GM13977 (cell line): ENCODE results near the gene SSX2IP.

ENCODE experiments used
- DNase-seq: peaks from one replicate; pipeline ENCODE4 v3.0.0; 2012; ENCODE audit warnings: low spot score
- in situ Hi-C: fragments of 300-500 bp; cut with MboI; formaldehyde crosslinking; loops from one replicate; pipeline ENCODE4 v1.12.0; 2022; ENCODE audit warnings: low sequenced_read_pairs, low pct_unique_long_range_greater_than_20kb, mixed read lengths, inconsistent platforms; ENCODE audit not compliant: unreplicated experiment
- TF ChIP-seq, protein P1 (sequence below): IDR thresholded peaks from 2 replicates; pipeline ENCODE4 v1.5.1; 2012; ENCODE audit warnings: mild to moderate bottlenecking, control low read depth; ENCODE audit not compliant: insufficient read depth; ENCODE audit errors: extremely low read depth, missing control alignments

The SSX2IP gene

DNA sequence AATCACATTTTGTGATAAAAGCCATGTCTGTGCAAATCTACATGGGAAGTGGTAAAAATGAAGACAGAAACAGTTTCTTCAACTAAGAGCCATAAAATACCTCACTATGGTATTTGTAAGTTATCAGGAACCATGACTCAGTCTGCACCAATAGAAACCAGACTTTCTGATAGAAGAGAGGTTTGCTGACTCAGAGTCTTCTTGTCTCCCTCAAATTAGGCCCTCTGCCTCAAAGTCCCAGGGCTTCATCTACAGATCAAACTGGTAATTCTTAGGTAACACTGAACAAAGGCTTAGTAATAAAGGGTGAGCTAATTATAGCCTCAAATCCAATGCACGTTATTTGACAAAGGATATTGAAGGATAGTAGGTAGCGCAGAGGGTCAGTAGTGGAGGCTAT is 30.9 kb upstream of the SSX2IP start:
- in situ Hi-C loops, result no loop called here
- TF ChIP-seq, protein P1, sequence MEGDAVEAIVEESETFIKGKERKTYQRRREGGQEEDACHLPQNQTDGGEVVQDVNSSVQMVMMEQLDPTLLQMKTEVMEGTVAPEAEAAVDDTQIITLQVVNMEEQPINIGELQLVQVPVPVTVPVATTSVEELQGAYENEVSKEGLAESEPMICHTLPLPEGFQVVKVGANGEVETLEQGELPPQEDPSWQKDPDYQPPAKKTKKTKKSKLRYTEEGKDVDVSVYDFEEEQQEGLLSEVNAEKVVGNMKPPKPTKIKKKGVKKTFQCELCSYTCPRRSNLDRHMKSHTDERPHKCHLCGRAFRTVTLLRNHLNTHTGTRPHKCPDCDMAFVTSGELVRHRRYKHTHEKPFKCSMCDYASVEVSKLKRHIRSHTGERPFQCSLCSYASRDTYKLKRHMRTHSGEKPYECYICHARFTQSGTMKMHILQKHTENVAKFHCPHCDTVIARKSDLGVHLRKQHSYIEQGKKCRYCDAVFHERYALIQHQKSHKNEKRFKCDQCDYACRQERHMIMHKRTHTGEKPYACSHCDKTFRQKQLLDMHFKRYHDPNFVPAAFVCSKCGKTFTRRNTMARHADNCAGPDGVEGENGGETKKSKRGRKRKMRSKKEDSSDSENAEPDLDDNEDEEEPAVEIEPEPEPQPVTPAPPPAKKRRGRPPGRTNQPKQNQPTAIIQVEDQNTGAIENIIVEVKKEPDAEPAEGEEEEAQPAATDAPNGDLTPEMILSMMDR, result no peak
- no peak for DNase-seq

DNA sequence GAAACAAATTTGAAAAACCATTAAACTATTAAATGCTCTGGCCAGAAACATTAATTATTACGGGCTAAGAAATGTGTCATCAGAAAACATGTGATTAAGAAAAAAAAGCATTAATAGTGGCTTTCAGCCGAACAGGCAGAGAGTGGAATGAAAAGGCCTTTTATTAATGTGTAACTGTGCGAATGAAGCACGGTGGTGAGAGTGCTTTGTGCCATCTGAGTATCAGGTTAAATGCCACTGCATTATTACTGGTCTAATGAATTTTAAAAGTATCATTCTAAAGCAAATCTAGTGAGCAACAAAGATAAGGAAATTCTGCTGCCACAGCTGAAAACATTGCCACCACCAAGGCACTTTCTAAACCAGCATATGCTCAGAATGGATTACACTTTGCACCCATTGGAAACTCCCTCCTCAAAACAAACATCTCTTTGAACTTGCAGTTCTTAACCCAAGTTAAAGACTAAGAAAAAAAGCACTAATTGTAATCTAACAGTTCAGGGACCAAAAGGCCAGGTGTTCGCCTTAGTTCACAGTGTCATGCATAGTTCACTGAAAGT is 30.0 kb upstream of the SSX2IP start:
- TF ChIP-seq, protein P1, result no peak
- in situ Hi-C loops, result no loop called here

DNA sequence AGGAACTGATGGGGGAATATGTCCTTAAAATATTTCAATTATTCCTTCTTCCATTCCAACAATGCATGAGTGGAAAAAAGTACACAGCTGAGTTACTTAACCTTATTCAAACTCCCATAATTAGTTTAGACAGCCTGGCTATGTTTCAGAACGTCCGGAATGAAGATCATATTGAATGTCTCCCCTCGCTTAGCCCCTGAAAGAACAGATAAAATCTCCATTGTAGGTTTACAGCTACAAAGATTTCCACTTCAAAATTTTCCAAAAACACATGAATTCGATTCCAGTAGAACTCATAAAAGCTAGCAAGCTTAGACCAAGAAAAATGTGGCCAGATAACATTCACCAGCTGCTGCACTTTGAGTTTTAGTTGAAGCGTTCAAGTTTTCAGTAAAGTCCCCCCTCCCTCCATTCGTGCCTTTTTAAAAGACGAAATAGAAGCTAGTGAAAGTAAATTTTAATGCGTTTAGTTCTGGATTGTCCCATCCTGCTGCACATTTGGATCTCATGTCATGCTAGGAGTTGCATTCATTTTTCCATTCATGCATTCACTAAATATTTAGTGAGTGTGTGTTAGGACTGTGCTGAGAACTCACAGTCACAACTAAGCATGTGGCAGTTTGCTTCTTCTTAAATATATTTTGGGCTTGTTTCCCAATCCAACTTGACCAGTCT is 29.4 kb upstream of the SSX2IP start:
- TF ChIP-seq, protein P1, result no peak
- DNase-seq, result no peak
- in situ Hi-C loops, result no loop called here

More for the DNA sequence above, 30.0 kb upstream of the SSX2IP start:
- DNase-seq, result no peak

DNA sequence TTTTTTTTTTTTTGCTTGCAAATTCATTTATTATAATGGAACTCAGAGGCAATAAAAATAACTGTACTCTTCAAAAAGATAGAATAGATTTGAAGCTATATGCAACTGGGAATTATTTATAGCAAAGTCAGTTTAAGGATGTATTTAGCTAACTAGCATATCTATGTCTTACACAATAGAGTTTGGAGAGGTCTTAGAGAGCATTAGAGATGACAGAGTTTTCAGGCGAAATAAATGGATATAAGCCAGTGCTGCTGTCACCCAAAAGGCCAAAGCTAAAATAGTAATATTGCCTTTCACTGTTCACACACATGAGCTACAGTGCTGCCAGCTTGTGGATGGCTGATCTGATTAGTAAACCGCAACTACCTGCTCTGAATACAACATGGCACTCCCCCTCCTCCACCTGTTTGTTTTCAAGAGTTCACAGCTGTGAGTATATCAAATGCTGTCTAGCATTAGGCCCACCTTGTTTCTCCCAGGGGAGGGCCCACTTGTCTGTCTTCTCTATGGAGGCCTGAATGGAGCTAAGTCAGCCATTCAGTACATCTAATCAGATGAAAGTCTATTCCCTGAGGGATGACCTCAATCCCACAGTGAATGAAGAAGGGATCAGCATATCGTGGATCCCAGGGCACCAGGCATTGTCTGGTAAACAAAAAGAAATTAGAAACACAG is 25.2 kb upstream of the SSX2IP start:
- in situ Hi-C loops, result no loop called here
- no peak for DNase-seq
- TF ChIP-seq, protein P1, result no peak

DNA sequence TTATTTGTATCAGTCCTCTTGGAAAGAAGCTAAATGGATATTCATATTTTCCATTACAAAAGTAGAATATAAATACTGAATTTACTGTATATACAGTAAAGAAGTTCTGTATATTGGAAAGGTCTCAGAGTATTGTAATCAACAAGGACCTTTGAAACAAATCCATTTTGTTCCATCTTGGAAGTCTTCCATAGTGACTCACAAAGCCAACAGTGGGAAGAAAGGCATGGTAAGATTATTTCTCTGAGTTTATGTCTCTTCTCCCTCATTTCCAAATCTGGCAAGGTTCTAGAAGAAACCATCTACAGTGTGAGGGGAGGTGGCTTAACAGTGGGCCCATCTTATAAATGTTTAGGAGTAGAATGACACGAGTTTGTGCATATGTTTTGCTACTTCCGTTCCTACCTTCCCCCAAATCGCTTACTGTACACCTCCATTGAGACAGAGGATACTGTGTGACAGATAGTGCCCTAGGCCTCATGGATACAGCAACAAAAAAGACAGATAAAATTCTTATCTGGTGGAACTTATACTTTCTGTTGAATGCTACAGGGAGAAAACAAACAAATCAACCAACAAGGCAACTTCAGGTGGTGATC is 22.1 kb upstream of the SSX2IP start:
- in situ Hi-C loops, result no loop called here
- no peak for DNase-seq
- TF ChIP-seq, protein P1, result no peak

DNA sequence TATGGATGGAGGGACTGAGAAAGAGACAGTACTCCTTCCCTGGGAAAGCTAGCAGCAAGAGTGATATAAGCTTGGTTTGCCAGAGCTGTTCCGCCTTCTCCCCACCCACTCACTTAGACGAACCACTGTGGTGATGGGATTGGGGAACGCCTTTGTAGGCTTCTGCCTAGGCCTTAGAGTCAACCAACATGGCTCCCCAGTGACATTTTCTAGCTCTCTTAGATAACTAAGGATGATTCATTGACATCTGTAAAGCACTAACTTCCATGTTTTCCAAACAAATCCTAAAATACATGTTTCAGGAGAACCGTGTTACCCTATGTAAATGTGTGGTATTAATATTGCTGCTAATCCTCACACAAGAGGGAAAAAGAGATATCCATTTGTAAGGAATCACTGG is 21.6 kb upstream of the SSX2IP start:
- TF ChIP-seq, protein P1, result no peak
- no peak for DNase-seq
- in situ Hi-C loops, result no loop called here
